ENCODE measurements around the gene PHACTR1.

GRCh38 chr6:13135152-13135551 is 418.6 kb downstream of the PHACTR1 start:
- TF ChIP-seq EZH2 (IDR thresholded peaks at IDR 0.05; ENCODE audit: low read length, missing control alignments) (no peak), CTCF (conservative IDR thresholded peaks at IDR 0.05 in 1 of 2, IDR thresholded peaks at IDR 0.05 in 1 of 2; ENCODE audit: low read depth in 1 of 2, low read length in 2 of 2) (no peak)

All from fibroblast of lung (primary cell).